ENCODE data around the gene KIF17.
A peak's percentile ranks its signal among the peaks of the same experiment; 100 is the strongest.

Gene KIF17

GRCh38 chr1:20717452-20718342 is at the start of gene KIF17:
TSS of gene KIF17 (minus strand) at chr1:20718007. CDS start at chr1:20717706, 301 bp downstream.
- DNase-seq = peak; percentile 58 to 79

- no peak for DNase-seq
These were observed 49.5 kb upstream of the KIF17 start for GRCh38 chr1:20767271-20767670.

GRCh38 chr1:20763417-20763816 is 45.6 kb upstream of the KIF17 start:
- DNase-seq = no peak

- no peak for DNase-seq
These were observed 42.5 kb upstream of the KIF17 start for GRCh38 chr1:20760322-20760721.

GRCh38 chr1:20753589-20753988 is 35.8 kb upstream of the KIF17 start:
- no peak for DNase-seq

- DNase-seq = no peak
These were observed 33.7 kb upstream of the KIF17 start for GRCh38 chr1:20751462-20751990.

GRCh38 chr1:20742671-20743070 is 24.9 kb upstream of the KIF17 start:
- DNase-seq = no peak

- DNase-seq = no peak
These were observed 23.0 kb upstream of the KIF17 start for GRCh38 chr1:20740781-20741180.

GRCh38 chr1:20739225-20739624 is 21.4 kb upstream of the KIF17 start:
- DNase-seq = no peak

GRCh38 chr1:20735581-20736111 is 17.8 kb upstream of the KIF17 start:
- no peak for DNase-seq

GRCh38 chr1:20733360-20733975 is 15.7 kb upstream of the KIF17 start:
- DNase-seq = no peak

GRCh38 chr1:20732588-20733359 is 15.0 kb upstream of the KIF17 start, which contains the start of gene SH2D5:
TSS of gene SH2D5 (minus strand) at chr1:20732703. CDS start at chr1:20728044, 4,659 bp downstream.
- peak; percentile 77 to 78 for DNase-seq

GRCh38 chr1:20732071-20732587 is 14.3 kb upstream of the KIF17 start:
- DNase-seq = no peak

GRCh38 chr1:20731057-20731991 is 13.5 kb upstream of the KIF17 start:
- no peak for DNase-seq

GRCh38 chr1:20730690-20731056 is 12.9 kb upstream of the KIF17 start:
- no peak for DNase-seq

- no peak for DNase-seq
These were observed 12.3 kb upstream of the KIF17 start for GRCh38 chr1:20729990-20730689.

GRCh38 chr1:20729155-20729931 is 11.5 kb upstream of the KIF17 start:
- DNase-seq = no peak

GRCh38 chr1:20728371-20729154 is 10.8 kb upstream of the KIF17 start:
- no peak for DNase-seq

- no peak for DNase-seq
These were observed 10.0 kb upstream of the KIF17 start for GRCh38 chr1:20727746-20728316.

Data from inflammatory macrophage treated with lipopolysaccharide for 1 hour (primary cell).